H1 (cell line): Measurements from ENCODE around the gene WWC1. TPM values are rescaled to one million over a fixed set of nuclear protein-coding genes. Genes with fewer than 3 reads are reported as not detected.

Source experiments
- BCL11A ChIP-seq, 2 experiments: IDR thresholded peaks; one replicate each; pipeline ENCODE4 v1.6.1; 2011; ENCODE audit warnings: low read depth in 2 of 2, low read length in 2 of 2, mild to moderate bottlenecking in 2 of 2
- CBX5 ChIP-seq: fragments of 300-800, 300-1000 bp; sonication (generic); IDR thresholded peaks from 2 replicates; pipeline ENCODE4 v1.7.1; 2016; ENCODE audit warnings: antibody characterized with exemption, low read length, low read depth
- CHD7 ChIP-seq: fragments of 300-600 bp; sonication (generic); IDR thresholded peaks from 2 replicates; pipeline ENCODE4 v1.7.1; 2012; ENCODE audit warnings: low read length, moderate library complexity, mild to moderate bottlenecking, inconsistent platforms; ENCODE audit not compliant: insufficient replicate concordance
- GTF2F1 ChIP-seq: IDR thresholded peaks from 2 replicates; pipeline ENCODE4 v1.6.1; 2012; ENCODE audit warnings: low read depth, low read length, improper control_type of control experiment, borderline replicate concordance
- MAX ChIP-seq: IDR thresholded peaks from 2 replicates; pipeline ENCODE4 v1.6.1; 2012; ENCODE audit warnings: inconsistent platforms
- RAD21 ChIP-seq, 2 experiments: IDR thresholded peaks in 1 of 2; conservative IDR thresholded peaks in 1 of 2; 2 replicates each; pipeline ENCODE4 v1.6.1; 2011; ENCODE audit warnings: low read depth in 2 of 2, low read length in 2 of 2, improper control_type of control experiment in 1 of 2, inconsistent platforms in 1 of 2, mild to moderate bottlenecking in 1 of 2, moderate library complexity in 1 of 2
- TEAD4 ChIP-seq: IDR thresholded peaks from 2 replicates; pipeline ENCODE4 v1.6.1; 2012; ENCODE audit warnings: low read depth, low read length, inconsistent platforms, mixed read lengths
- USF2 ChIP-seq: IDR thresholded peaks from 2 replicates; pipeline ENCODE4 v1.6.1; 2011; ENCODE audit warnings: low read length, improper control_type of control experiment
- polyA plus RNA-seq, 7 experiments: library from polyadenylated mRNA; depleted of rRNA in 3 of 7; stranded (reverse) in 5 of 7; unstranded in 2 of 7; fragments of >200 nt in 5 of 7; fragments of 200-250 nt in 2 of 7; gene quantifications; 1 replicate in 5 of 7; 2 replicates in 1 of 7; 4 replicates in 1 of 7; pipeline versions ENCODE4 v1.2.1 to v1.2.3, GENCODE V29; 2011 to 2013; ENCODE audit warnings: missing spikeins in 2 of 7, mixed read lengths in 2 of 7
- total RNA-seq: library from RNA; stranded (reverse); fragmentation: NEBNext Ultra II Directional; extraction: Animal tissue kit (Norgen Biotek cat#: 25700); gene quantifications from 2 replicates; pipeline ENCODE4 v1.2.1, GENCODE V29; 2021

The WWC1 gene
- total and polyA plus RNA-seq, 2 of the 8 experiments (the other 6 are each of a cell fraction or from before 2014, with no cell fraction given): 16.4 to 41.1 TPM

- TF ChIP-seq CHD7 (no peak), USF2 (no peak), CBX5 (no peak), MAX (no peak), TEAD4 (no peak), BCL11A (IDR thresholded peaks at IDR 0.05; ENCODE audit: low read depth in 2 of 2, low read length in 2 of 2) (no peak), GTF2F1 (no peak), RAD21 (IDR thresholded peaks at IDR 0.05 in 1 of 2, conservative IDR thresholded peaks at IDR 0.05 in 1 of 2; ENCODE audit: low read depth in 2 of 2, low read length in 2 of 2) (no peak)
Measured at GRCh38 chr5:168356171-168356570, 64.7 kb downstream of the WWC1 start (continued).
